CD14-positive monocyte (primary cell): ENCODE measurements around the gene SSBP2. TPM values are rescaled to one million over a fixed set of nuclear protein-coding genes. Genes with fewer than 3 reads are reported as not detected.

Experiments
- DNase-seq, 3 donors: peaks; one replicate each; pipeline ENCODE4 v3.0.0-alpha.2; 2011 to 2022
- H2AFZ ChIP-seq: 2 replicates; pipeline ENCODE4 v1.6.0; 2012; ENCODE audit warnings: mild to moderate bottlenecking, low read depth, low read length, inconsistent platforms; ENCODE audit not compliant: insufficient read depth, poor library complexity, severe bottlenecking
- H3K27ac ChIP-seq, 2 donors: 1 replicate in 1 of 2; 2 replicates in 1 of 2; pipeline ENCODE4 v1.5.1; 2012 to 2013; ENCODE audit warnings: low read length in 2 of 2, control low read depth in 1 of 2, inconsistent platforms in 1 of 2, low read depth in 1 of 2, mild to moderate bottlenecking in 1 of 2
- H3K27me3 ChIP-seq, 2 donors: one replicate each; pipeline versions ENCODE4 v1.6.0 to v1.6.1; 2011 to 2013; ENCODE audit warnings: low read length in 2 of 2; ENCODE audit not compliant: control insufficient read depth in 2 of 2, insufficient read depth in 2 of 2
- H3K36me3 ChIP-seq, 2 donors: replicated peaks in 1 of 2; 1 replicate in 1 of 2; 2 replicates in 1 of 2; pipeline versions ENCODE4 v1.5.1 to v1.6.1; 2012 to 2013; ENCODE audit warnings: low read length in 2 of 2, control low read depth in 1 of 2, inconsistent platforms in 1 of 2, mild to moderate bottlenecking in 1 of 2; ENCODE audit not compliant: insufficient read depth in 2 of 2, control insufficient read depth in 1 of 2
- H3K4me1 ChIP-seq, 2 donors: 1 replicate in 1 of 2; 2 replicates in 1 of 2; pipeline versions ENCODE4 v1.5.1 to v1.6.1; 2012 to 2013; ENCODE audit warnings: low read length in 2 of 2, control low read depth in 1 of 2, inconsistent platforms in 1 of 2, mild to moderate bottlenecking in 1 of 2, moderate library complexity in 1 of 2; ENCODE audit not compliant: insufficient read depth in 2 of 2, control insufficient read depth in 1 of 2
- H3K4me2 ChIP-seq: replicated peaks from 2 replicates; pipeline ENCODE3; 2012; ENCODE audit warnings: low read length, moderate library complexity, mild to moderate bottlenecking; ENCODE audit not compliant: poor library complexity, severe bottlenecking; ENCODE audit errors: extremely low read depth
- H3K4me3 ChIP-seq, 3 experiments: fragments of 200-600 bp in 1 of 3; sonication (generic) in 1 of 3; replicated peaks in 1 of 3; 1 replicate in 2 of 3; 2 replicates in 1 of 3; pipeline ENCODE4 v1.5.1; 2011 to 2013; ENCODE audit warnings: low read length in 3 of 3, mild to moderate bottlenecking in 3 of 3, control low read depth in 2 of 3, low read depth in 2 of 3, inconsistent platforms in 1 of 3, moderate library complexity in 1 of 3
- H3K79me2 ChIP-seq: 2 replicates; pipeline ENCODE4 v1.6.0; 2012; ENCODE audit warnings: mild to moderate bottlenecking, control low read depth, inconsistent platforms, low read length, moderate library complexity; ENCODE audit not compliant: insufficient read depth
- H3K9ac ChIP-seq: 2 replicates; pipeline ENCODE4 v1.6.0; 2017; ENCODE audit warnings: low read length, mild to moderate bottlenecking; ENCODE audit not compliant: insufficient read depth, poor library complexity, severe bottlenecking
- H3K9me3 ChIP-seq, 2 donors: replicated peaks in 1 of 2; 1 replicate in 1 of 2; 2 replicates in 1 of 2; pipeline versions ENCODE4 v1.5.1 to v1.6.1; 2012 to 2013; ENCODE audit warnings: low read length in 2 of 2, control low read depth in 1 of 2; ENCODE audit not compliant: control insufficient read depth in 1 of 2, insufficient read depth in 1 of 2
- H4K20me1 ChIP-seq: 2 replicates; pipeline ENCODE4 v1.6.0; 2012; ENCODE audit warnings: mild to moderate bottlenecking, low read length, control low read depth, moderate library complexity; ENCODE audit not compliant: insufficient read depth
- H3K27ac Mint-ChIP-seq, 7 donors: one replicate each; pipeline ENCODE4 v1.8.0; 2020; ENCODE audit warnings: mild to moderate bottlenecking in 7 of 7, mixed read lengths in 7 of 7, moderate library complexity in 6 of 7, inconsistent platforms in 2 of 7
- H3K27me3 Mint-ChIP-seq, 3 donors: one replicate each; pipeline ENCODE4 v1.8.0; 2021 to 2022; ENCODE audit warnings: low read depth in 3 of 3, mild to moderate bottlenecking in 3 of 3, mixed read lengths in 3 of 3, moderate library complexity in 3 of 3, inconsistent platforms in 1 of 3
- H3K36me3 Mint-ChIP-seq, 2 donors: one replicate each; pipeline ENCODE4 v1.8.0; 2020; ENCODE audit warnings: mixed read lengths in 2 of 2, inconsistent platforms in 1 of 2, mild to moderate bottlenecking in 1 of 2
- H3K4me1 Mint-ChIP-seq: one replicate; pipeline ENCODE4 v1.8.0; 2020; ENCODE audit warnings: mild to moderate bottlenecking, mixed read lengths
- H3K4me3 Mint-ChIP-seq, 2 donors: one replicate each; pipeline ENCODE4 v1.8.0; 2020; ENCODE audit warnings: mild to moderate bottlenecking in 2 of 2, mixed read lengths in 2 of 2, moderate library complexity in 1 of 2
- H3K9me3 Mint-ChIP-seq, 7 donors: one replicate each; pipeline ENCODE4 v1.8.0; 2020 to 2022; ENCODE audit warnings: mixed read lengths in 7 of 7, mild to moderate bottlenecking in 6 of 7, moderate library complexity in 6 of 7, inconsistent platforms in 2 of 7
- WGBS: methylation state at CpG from one replicate; pipeline ENCODE4 v1.1.5; 2013; ENCODE audit warnings: missing lambda C conversion rate; ENCODE audit not compliant: insufficient coverage; 5-methylcytosine and 5-hydroxymethylcytosine counted together
- intact Hi-C, 2 donors: fragments of 100-400 bp; cut with micrococcal nuclease; formaldehyde crosslinking; loops; one replicate each; pipeline versions ENCODE4 v1.15.0 to v1.15.1; 2023
- polyA plus RNA-seq, 3 donors: library from polyadenylated mRNA; depleted of rRNA in 1 of 3; unstranded in 2 of 3; stranded (reverse) in 1 of 3; fragments of 300-500 nt in 2 of 3; fragments of >200 nt in 1 of 3; fragmentation: Illumina TruSeq in 2 of 3; gene quantifications; 1 replicate in 2 of 3; 2 replicates in 1 of 3; pipeline ENCODE4 v1.2.3, GENCODE V29; 2012 to 2021
- TF ChIP-seq, protein P1 (sequence below): fragments of 200-600 bp; IDR thresholded peaks from one replicate; pipeline ENCODE4 v1.8.0; 2022; ENCODE audit warnings: antibody characterized with exemption, mild to moderate bottlenecking

Gene SSBP2
- polyA plus RNA-seq, 3 donors, result 29.1 to 55.2 (median 53.4) TPM

DNA sequence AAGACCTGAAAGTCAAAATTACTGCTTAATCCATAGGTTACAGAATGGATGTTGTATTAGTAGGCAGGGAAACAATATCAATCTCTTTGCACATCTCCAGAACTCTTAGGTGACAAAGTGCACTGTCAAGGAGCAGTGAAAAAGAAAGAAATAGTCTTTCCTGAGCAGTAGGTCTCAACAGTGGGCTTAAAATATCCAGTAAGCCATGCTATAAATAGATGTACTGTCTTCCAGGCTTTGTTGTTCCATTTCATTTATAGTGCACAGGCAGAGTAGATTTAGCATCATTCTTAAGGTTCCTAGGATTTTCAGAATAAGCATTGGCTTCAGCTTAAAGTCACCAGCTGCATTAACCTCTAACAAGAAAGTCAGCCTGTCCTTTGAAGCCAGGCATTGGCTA, 50.7 kb downstream of the SSBP2 start:
- H2AFZ ChIP-seq, result no peak overlapping the region
- Mint-ChIP-seq H3K27ac (no peak overlapping the region), H3K4me1 (peaks cover 2% of the 10 kb centered on the region), H3K27me3 (peaks cover 0 to 4% (median 0%) of the 10 kb centered on the region in 3 donors), H3K9me3 (peaks cover 4 to 12% (median 6%) of the 10 kb centered on the region in 7 donors), H3K36me3 (peaks cover 4 to 6% of the 10 kb centered on the region in 2 donors), H3K4me3 (no peak overlapping the region)
- H3K9ac ChIP-seq, result no peak overlapping the region
- no peaks in the 10 kb centered on the region for H3K4me1 ChIP-seq
- H3K27ac ChIP-seq, result no peak overlapping the region
- H3K4me2 ChIP-seq, result no peak overlapping the region
- no peaks in the 10 kb centered on the region for H3K9me3 ChIP-seq
- no peaks in the 10 kb centered on the region for H3K79me2 ChIP-seq
- no peak overlapping the region for H3K4me3 ChIP-seq
- no peaks in the 10 kb centered on the region for H3K27me3 ChIP-seq
- intact Hi-C loops, result no loop called here
- no peaks in the 10 kb centered on the region for H3K36me3 ChIP-seq
- TF ChIP-seq, protein P1, sequence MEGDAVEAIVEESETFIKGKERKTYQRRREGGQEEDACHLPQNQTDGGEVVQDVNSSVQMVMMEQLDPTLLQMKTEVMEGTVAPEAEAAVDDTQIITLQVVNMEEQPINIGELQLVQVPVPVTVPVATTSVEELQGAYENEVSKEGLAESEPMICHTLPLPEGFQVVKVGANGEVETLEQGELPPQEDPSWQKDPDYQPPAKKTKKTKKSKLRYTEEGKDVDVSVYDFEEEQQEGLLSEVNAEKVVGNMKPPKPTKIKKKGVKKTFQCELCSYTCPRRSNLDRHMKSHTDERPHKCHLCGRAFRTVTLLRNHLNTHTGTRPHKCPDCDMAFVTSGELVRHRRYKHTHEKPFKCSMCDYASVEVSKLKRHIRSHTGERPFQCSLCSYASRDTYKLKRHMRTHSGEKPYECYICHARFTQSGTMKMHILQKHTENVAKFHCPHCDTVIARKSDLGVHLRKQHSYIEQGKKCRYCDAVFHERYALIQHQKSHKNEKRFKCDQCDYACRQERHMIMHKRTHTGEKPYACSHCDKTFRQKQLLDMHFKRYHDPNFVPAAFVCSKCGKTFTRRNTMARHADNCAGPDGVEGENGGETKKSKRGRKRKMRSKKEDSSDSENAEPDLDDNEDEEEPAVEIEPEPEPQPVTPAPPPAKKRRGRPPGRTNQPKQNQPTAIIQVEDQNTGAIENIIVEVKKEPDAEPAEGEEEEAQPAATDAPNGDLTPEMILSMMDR, result no peak
- DNase-seq, result no peak
- peaks cover 5% of the 10 kb centered on the region for H4K20me1 ChIP-seq

DNA sequence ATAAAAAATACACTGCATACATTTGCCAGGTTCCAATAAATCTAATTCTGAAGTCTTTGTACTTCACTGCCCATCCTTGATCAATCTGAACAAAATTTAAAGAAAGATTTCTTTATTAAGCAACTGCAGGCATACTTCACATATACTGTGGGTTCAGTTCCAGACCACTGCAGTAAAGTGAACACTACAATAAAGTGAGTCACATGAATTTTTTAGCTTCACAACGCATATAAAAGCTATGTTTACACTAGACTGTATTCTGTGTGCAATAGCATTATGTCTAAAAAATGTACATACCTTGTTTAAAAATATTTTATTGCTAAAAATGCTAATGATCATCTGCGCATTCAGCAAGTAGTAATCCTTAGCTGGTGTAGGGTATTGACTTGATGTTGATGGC, 52.1 kb downstream of the SSBP2 start:
- no CpG with 5 or more reads among the region's 2 CpGs for WGBS
- no peak overlapping the region for H3K4me2 ChIP-seq
- H3K27ac Mint-ChIP-seq, result no peak overlapping the region

More for the DNA sequence above, 52.1 kb downstream of the SSBP2 start:
- Histone ChIP-seq H2AFZ (no peak overlapping the region), H3K36me3 (no peaks in the 10 kb centered on the region), H3K4me3 (no peak overlapping the region), H3K4me1 (no peaks in the 10 kb centered on the region), H3K9ac (no peak overlapping the region), H3K27me3 (no peaks in the 10 kb centered on the region), H4K20me1 (peaks cover 5% of the 10 kb centered on the region), H3K79me2 (no peaks in the 10 kb centered on the region), H3K9me3 (no peaks in the 10 kb centered on the region), H3K27ac (no peak overlapping the region)
- intact Hi-C loops, result no loop called here
- no peak for DNase-seq
- Mint-ChIP-seq H3K4me1 (peaks cover 2% of the 10 kb centered on the region), H3K9me3 (peaks cover 4 to 12% (median 8%) of the 10 kb centered on the region in 7 donors), H3K27me3 (peaks cover 0 to 4% (median 0%) of the 10 kb centered on the region in 3 donors), H3K36me3 (peaks cover 3 to 4% of the 10 kb centered on the region in 2 donors), H3K4me3 (no peak overlapping the region)
- TF ChIP-seq, protein P1, result no peak
